Transverse colon (tissue), 4 donors: Measurements from ENCODE around the gene INPP5E.

Source experiments
- CTCF ChIP-seq, 5 experiments: fragments of 200-600 bp in 3 of 5; fragments of 450-650 bp in 2 of 5; sonication (generic) in 3 of 5; IDR thresholded peaks; 1 replicate in 2 of 5; 2 replicates in 3 of 5; pipeline ENCODE4 v1.5.1; 2016 to 2017; ENCODE audit warnings: antibody characterized with exemption in 5 of 5, inconsistent platforms in 3 of 5, mild to moderate bottlenecking in 2 of 5, moderate library complexity in 1 of 5
- POLR2AphosphoS5 ChIP-seq, 3 donors: sonication (generic); formaldehyde crosslinking; IDR thresholded peaks; one replicate each; pipeline ENCODE4 v1.6.1; 2016; ENCODE audit warnings: antibody characterized with exemption in 3 of 3

GRCh38 chr9:136481558-136481957, 41.9 kb upstream of the INPP5E start:
- TF ChIP-seq CTCF (IDR thresholded peaks at IDR 0.05): no peak
- TF ChIP-seq POLR2AphosphoS5 (IDR thresholded peaks at IDR 0.05): no peak
